ENCODE measurements around the gene ACTN3.

DNA sequence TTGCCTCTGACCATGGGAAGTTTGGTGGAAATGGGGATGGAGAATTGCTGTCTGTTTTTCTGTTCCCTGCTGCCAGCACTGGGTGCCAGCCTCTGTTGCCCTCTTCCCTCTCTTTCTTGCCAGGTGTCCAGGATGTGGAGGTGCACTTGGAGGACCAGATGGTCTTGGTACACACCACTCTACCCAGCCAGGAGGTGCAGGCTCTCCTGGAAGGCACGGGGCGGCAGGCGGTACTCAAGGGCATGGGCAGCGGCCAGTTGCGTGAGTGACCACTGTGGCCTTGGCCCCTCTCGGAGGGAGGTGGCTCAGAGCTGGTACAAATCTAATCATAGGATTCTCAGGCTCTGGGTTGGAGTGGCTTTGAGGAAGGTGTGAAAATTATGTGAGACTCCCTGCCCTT is 52.3 kb downstream of the ACTN3 start:
- TF ChIP-seq POLR2A (IDR thresholded peaks at IDR 0.05; ENCODE audit: low read depth, low read length), result no peak
- no peak for TF ChIP-seq POLR2AphosphoS5 (IDR thresholded peaks at IDR 0.05; ENCODE audit: low read depth, low read length)
- TF ChIP-seq TAF1 (IDR thresholded peaks at IDR 0.05; ENCODE audit: borderline replicate concordance, low read depth, low read length), result no peak

All from GM12892 (cell line).